ENCODE measurements around the gene CBX8. TPM values are rescaled to one million over a fixed set of nuclear protein-coding genes. Genes with fewer than 3 reads are reported as not detected.

Gene CBX8
- total and polyA plus RNA-seq, 2 of the 13 experiments (the other 11 are each of a cell fraction or from before 2014, with no cell fraction given): 0.34 to 12.6 TPM

- TF ChIP-seq ZNF687 (CRISPR knock-in tag; IDR thresholded peaks at IDR 0.05) (peak; percentile 59), WIZ (CRISPR knock-in tag; IDR thresholded peaks at IDR 0.05) (peak; percentile 24; the same call in 1 of the 2 replicates), CBX1 (IDR thresholded peaks at IDR 0.05; ENCODE audit: low read depth) (no peak), TEAD3 (CRISPR knock-in tag; optimal IDR thresholded peaks at IDR 0.05; ENCODE audit: borderline replicate concordance) (peak; percentile 16), HDAC2 (CRISPR knock-in tag; IDR thresholded peaks at IDR 0.05) (peak; percentile 39; the same call in 1 of the 2 replicates), PHB2 (IDR thresholded peaks at IDR 0.05; ENCODE audit: partially characterized antibody) (no peak), JDP2 (CRISPR knock-in tag; IDR thresholded peaks at IDR 0.05; ENCODE audit: borderline replicate concordance) (no peak), ZNF263 (CRISPR knock-in tag; IDR thresholded peaks at IDR 0.05) (0 out of 2 replicates have a peak, but pooled peaks have one; percentile 34), SKI (IDR thresholded peaks at IDR 0.05; ENCODE audit: partially characterized antibody) (peak; percentile 38), LCORL (IDR thresholded peaks at IDR 0.05) (no peak), LCORL (CRISPR knock-in tag; IDR thresholded peaks at IDR 0.05) (0 out of 2 replicates have a peak, but pooled peaks have one; percentile 32), HNF4A (CRISPR knock-in tag; IDR thresholded peaks at IDR 0.05) (peak; percentile 70; the same call in 1 of the 2 replicates)
- TF ChIP-seq, protein P1, sequence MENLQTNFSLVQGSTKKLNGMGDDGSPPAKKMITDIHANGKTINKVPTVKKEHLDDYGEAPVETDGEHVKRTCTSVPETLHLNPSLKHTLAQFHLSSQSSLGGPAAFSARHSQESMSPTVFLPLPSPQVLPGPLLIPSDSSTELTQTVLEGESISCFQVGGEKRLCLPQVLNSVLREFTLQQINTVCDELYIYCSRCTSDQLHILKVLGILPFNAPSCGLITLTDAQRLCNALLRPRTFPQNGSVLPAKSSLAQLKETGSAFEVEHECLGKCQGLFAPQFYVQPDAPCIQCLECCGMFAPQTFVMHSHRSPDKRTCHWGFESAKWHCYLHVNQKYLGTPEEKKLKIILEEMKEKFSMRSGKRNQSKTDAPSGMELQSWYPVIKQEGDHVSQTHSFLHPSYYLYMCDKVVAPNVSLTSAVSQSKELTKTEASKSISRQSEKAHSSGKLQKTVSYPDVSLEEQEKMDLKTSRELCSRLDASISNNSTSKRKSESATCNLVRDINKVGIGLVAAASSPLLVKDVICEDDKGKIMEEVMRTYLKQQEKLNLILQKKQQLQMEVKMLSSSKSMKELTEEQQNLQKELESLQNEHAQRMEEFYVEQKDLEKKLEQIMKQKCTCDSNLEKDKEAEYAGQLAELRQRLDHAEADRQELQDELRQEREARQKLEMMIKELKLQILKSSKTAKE (CRISPR knock-in tag; IDR thresholded peaks at IDR 0.05; ENCODE audit: borderline replicate concordance): 0 out of 2 replicates have a peak, but pooled peaks have one; percentile 11
- TF ChIP-seq, protein P2, sequence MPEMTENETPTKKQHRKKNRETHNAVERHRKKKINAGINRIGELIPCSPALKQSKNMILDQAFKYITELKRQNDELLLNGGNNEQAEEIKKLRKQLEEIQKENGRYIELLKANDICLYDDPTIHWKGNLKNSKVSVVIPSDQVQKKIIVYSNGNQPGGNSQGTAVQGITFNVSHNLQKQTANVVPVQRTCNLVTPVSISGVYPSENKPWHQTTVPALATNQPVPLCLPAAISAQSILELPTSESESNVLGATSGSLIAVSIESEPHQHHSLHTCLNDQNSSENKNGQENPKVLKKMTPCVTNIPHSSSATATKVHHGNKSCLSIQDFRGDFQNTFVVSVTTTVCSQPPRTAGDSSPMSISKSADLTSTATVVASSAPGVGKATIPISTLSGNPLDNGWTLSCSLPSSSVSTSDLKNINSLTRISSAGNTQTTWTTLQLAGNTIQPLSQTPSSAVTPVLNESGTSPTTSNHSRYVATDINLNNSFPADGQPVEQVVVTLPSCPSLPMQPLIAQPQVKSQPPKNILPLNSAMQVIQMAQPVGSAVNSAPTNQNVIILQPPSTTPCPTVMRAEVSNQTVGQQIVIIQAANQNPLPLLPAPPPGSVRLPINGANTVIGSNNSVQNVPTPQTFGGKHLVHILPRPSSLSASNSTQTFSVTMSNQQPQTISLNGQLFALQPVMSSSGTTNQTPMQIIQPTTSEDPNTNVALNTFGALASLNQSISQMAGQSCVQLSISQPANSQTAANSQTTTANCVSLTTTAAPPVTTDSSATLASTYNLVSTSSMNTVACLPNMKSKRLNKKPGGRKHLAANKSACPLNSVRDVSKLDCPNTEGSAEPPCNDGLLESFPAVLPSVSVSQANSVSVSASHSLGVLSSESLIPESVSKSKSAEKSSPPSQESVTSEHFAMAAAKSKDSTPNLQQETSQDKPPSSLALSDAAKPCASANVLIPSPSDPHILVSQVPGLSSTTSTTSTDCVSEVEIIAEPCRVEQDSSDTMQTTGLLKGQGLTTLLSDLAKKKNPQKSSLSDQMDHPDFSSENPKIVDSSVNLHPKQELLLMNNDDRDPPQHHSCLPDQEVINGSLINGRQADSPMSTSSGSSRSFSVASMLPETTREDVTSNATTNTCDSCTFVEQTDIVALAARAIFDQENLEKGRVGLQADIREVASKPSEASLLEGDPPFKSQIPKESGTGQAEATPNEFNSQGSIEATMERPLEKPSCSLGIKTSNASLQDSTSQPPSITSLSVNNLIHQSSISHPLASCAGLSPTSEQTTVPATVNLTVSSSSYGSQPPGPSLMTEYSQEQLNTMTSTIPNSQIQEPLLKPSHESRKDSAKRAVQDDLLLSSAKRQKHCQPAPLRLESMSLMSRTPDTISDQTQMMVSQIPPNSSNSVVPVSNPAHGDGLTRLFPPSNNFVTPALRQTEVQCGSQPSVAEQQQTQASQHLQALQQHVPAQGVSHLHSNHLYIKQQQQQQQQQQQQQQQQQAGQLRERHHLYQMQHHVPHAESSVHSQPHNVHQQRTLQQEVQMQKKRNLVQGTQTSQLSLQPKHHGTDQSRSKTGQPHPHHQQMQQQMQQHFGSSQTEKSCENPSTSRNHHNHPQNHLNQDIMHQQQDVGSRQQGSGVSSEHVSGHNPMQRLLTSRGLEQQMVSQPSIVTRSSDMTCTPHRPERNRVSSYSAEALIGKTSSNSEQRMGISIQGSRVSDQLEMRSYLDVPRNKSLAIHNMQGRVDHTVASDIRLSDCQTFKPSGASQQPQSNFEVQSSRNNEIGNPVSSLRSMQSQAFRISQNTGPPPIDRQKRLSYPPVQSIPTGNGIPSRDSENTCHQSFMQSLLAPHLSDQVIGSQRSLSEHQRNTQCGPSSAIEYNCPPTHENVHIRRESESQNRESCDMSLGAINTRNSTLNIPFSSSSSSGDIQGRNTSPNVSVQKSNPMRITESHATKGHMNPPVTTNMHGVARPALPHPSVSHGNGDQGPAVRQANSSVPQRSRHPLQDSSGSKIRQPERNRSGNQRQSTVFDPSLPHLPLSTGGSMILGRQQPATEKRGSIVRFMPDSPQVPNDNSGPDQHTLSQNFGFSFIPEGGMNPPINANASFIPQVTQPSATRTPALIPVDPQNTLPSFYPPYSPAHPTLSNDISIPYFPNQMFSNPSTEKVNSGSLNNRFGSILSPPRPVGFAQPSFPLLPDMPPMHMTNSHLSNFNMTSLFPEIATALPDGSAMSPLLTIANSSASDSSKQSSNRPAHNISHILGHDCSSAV (CRISPR knock-in tag; IDR thresholded peaks at IDR 0.05; ENCODE audit: borderline replicate concordance): no peak
Measured at GRCh38 chr17:79824893-79825579, 28.2 kb upstream of the CBX8 start (continued).

Data from HepG2 (cell line).